Omental fat pad (tissue), 4 donors: ENCODE results near the gene NCKAP5L. TPM values are rescaled to one million over a fixed set of nuclear protein-coding genes. Genes with fewer than 3 reads are reported as not detected.
A peak's percentile ranks its signal among the peaks of the same experiment; 100 is the strongest.
"Not testable (repeated sequence)": the region's sequence is repeated elsewhere in the genome, so short reads cannot be mapped to it uniquely, and the experiment has no call there.

Experiments used
- ATAC-seq: fragments of 150-250 bp; one replicate; pipeline ENCODE4 v1.9.1; 2016; ENCODE audit warnings: mild to moderate bottlenecking, moderate library complexity; ENCODE audit not compliant: low FRiP score
- DNase-seq: peaks from one replicate; pipeline ENCODE4 v3.0.0-alpha.2; 2019; ENCODE audit warnings: low spot score
- total RNA-seq, 4 donors: library from RNA; depleted of rRNA; stranded (reverse); fragments of >200 nt; gene quantifications; one replicate each; pipeline ENCODE4 v1.1.0, GENCODE V29; 2016
- TF ChIP-seq, protein P1 (sequence below), 3 donors: fragments of 450-650 bp; IDR thresholded peaks; one replicate each; pipeline ENCODE4 v1.5.1; 2016 to 2017; ENCODE audit warnings: antibody characterized with exemption in 3 of 3, mild to moderate bottlenecking in 3 of 3, moderate library complexity in 2 of 3

The NCKAP5L gene
- total RNA-seq, 4 donors from 2014 or later, result 14.2 to 20.3 (median 17.6) TPM

- TF ChIP-seq, protein P1, sequence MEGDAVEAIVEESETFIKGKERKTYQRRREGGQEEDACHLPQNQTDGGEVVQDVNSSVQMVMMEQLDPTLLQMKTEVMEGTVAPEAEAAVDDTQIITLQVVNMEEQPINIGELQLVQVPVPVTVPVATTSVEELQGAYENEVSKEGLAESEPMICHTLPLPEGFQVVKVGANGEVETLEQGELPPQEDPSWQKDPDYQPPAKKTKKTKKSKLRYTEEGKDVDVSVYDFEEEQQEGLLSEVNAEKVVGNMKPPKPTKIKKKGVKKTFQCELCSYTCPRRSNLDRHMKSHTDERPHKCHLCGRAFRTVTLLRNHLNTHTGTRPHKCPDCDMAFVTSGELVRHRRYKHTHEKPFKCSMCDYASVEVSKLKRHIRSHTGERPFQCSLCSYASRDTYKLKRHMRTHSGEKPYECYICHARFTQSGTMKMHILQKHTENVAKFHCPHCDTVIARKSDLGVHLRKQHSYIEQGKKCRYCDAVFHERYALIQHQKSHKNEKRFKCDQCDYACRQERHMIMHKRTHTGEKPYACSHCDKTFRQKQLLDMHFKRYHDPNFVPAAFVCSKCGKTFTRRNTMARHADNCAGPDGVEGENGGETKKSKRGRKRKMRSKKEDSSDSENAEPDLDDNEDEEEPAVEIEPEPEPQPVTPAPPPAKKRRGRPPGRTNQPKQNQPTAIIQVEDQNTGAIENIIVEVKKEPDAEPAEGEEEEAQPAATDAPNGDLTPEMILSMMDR (IDR thresholded peaks at IDR 0.05), result no peak
- DNase-seq, result no peak
- no peak for ATAC-seq
Observed at GRCh38 chr12:49777341-49777740, 50.9 kb downstream of the NCKAP5L start.

- DNase-seq (no peak), ATAC-seq (no peak)
- TF ChIP-seq, protein P1 (IDR thresholded peaks at IDR 0.05), result no peak
Observed at GRCh38 chr12:49776858-49777257, 51.4 kb downstream of the NCKAP5L start.

- TF ChIP-seq, protein P1 (IDR thresholded peaks at IDR 0.05), result peak in 2 of 3 donors; percentile 25 to 75
- DNase-seq (no peak), ATAC-seq (peak; percentile 84)
Observed at GRCh38 chr12:49776413-49776812, 51.8 kb downstream of the NCKAP5L start.

DNA sequence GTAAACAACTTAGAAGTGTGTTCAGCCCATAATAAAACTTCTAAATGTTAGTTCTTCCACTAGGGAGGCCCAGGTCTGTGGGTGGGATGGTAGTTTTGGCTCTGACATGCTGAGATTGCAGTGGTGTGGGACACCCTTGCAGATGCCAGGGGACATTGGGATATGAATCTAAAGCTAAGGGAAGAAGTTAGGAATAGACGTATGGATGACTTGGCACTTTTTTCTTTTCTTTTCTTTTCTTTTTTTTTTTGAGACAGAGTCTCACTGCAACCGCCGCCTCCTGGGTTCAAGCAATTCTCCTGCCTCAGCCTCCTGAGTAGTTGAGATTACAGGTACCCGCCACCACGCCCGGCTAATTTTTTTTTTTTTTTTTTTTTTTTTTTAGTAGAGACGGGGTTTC lies 55.1 kb downstream of the NCKAP5L start:
- not testable (repeated sequence) for DNase-seq, ATAC-seq

DNA sequence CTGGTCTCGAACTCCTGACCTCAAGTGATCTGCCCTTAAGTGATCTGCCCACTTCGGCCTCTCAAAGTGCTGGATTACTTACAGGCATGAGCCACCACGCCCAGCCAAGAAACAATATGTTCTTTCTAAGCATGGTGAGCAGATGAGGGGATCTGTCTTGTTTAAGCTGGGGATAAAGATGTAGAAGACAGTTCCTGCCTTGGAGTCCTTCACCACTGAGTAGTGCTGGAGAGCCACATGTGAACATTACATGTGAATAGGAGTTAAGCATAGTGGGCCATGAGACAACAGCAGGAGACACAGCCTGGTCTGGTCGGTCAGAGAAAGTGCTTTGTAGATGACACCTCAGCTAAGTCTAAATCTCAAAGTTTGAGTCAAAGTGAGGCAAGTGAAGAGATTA lies 60.9 kb downstream of the NCKAP5L start:
- no peak for DNase-seq
- no peak for ATAC-seq
- TF ChIP-seq, protein P1 (IDR thresholded peaks at IDR 0.05), result no peak

- no peak for DNase-seq
- ATAC-seq, result no peak
- TF ChIP-seq, protein P1 (IDR thresholded peaks at IDR 0.05), result no peak
Observed at GRCh38 chr12:49766115-49766455, 62.1 kb downstream of the NCKAP5L start.

DNA sequence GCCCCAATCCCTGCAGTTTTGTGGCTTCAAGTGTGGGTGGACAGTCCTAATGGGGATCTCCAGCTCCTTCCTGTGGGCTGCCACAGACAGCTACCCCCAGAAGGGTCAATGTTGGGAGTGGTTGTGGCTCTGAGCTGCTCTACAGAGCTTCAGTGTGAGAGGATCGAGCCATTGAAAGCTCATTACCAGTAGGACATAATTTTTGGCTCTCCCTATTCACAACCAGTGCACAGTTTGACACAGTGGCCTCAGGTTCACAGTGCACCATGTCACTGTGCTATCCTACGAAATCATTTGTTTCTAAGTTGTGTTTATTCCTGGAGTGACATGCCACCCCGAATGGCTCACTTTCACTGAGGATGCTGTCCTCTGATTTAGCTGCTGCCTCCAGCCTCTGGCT lies 64.1 kb downstream of the NCKAP5L start:
- TF ChIP-seq, protein P1 (IDR thresholded peaks at IDR 0.05), result no peak
- ATAC-seq (no peak), DNase-seq (no peak)
